ENCODE measurements around the gene CHD3.

- TF ChIP-seq, protein P1, sequence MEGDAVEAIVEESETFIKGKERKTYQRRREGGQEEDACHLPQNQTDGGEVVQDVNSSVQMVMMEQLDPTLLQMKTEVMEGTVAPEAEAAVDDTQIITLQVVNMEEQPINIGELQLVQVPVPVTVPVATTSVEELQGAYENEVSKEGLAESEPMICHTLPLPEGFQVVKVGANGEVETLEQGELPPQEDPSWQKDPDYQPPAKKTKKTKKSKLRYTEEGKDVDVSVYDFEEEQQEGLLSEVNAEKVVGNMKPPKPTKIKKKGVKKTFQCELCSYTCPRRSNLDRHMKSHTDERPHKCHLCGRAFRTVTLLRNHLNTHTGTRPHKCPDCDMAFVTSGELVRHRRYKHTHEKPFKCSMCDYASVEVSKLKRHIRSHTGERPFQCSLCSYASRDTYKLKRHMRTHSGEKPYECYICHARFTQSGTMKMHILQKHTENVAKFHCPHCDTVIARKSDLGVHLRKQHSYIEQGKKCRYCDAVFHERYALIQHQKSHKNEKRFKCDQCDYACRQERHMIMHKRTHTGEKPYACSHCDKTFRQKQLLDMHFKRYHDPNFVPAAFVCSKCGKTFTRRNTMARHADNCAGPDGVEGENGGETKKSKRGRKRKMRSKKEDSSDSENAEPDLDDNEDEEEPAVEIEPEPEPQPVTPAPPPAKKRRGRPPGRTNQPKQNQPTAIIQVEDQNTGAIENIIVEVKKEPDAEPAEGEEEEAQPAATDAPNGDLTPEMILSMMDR (conservative IDR thresholded peaks at IDR 0.05; ENCODE audit: low read depth in 2 of 2): no peak; a peak in 1 of 4 replicates
- TF ChIP-seq EZH2 (IDR thresholded peaks at IDR 0.05; ENCODE audit: low read depth, unreplicated experiment): no peak
Observed at GRCh38 chr17:7889166-7889955, 772 bp downstream of the CHD3 start.

All from GM23338 (cell line).